GM21423 (cell line): ENCODE results near the gene TCF7L2.
"Not testable (repeated sequence)": the region's sequence is repeated elsewhere in the genome, so short reads cannot be mapped to it uniquely, and the experiment has no call there.

Experiments used
- ATAC-seq: cut with Tn5 transposase; IDR thresholded peaks from one replicate; pipeline ENCODE4 v1.9.1; 2021; ENCODE audit warnings: mild to moderate bottlenecking, moderate library complexity; ENCODE audit not compliant: unreplicated experiment

TCF7L2 gene

GRCh38 chr10:113060201-113061053 lies 110.4 kb downstream of the TCF7L2 start:
- no peak for ATAC-seq

DNA sequence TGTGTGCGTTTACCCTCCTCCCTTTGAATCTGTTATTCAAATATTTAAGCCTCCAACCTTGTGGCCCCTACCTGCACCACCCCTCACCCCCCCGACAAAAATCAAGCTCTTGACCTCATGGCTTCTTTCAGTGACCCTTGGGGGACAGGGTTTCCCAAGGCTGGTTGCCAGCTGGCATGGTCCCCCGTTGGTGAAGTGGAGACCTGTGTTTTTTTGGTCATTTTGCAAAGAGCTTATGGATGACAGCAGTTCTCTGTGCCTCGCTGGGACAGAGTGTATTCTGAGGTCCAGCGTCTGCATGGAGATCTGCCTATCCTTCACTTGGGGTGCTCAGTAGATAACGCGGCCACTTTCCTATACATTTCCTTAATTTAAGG lies 111.0 kb downstream of the TCF7L2 start:
- no peak for ATAC-seq

- ATAC-seq: no peak
Measured at GRCh38 chr10:113061557-113061956, 111.5 kb downstream of the TCF7L2 start.

- no peak for ATAC-seq
Measured at GRCh38 chr10:113063043-113063967, 113.3 kb downstream of the TCF7L2 start.

DNA sequence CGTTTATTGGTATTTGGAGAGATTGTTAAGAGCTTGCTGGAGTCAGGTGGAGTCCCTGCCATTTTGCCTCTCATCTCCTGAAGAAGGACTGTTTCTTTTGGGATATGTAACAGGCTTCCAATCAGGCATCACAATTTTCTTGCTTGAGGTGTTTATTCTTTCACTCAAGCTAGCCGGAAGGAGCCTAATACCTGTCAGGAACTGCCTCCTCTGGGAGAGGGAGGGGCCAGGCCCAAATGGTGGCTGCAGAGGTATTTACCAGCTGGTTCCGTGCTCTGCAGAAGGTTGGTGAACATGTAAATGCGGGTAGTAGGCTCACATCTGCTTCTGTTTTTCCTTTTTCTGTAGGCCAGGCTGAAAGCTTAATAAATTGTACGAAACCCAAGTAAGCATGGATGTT lies 114.0 kb downstream of the TCF7L2 start:
- no peak for ATAC-seq

DNA sequence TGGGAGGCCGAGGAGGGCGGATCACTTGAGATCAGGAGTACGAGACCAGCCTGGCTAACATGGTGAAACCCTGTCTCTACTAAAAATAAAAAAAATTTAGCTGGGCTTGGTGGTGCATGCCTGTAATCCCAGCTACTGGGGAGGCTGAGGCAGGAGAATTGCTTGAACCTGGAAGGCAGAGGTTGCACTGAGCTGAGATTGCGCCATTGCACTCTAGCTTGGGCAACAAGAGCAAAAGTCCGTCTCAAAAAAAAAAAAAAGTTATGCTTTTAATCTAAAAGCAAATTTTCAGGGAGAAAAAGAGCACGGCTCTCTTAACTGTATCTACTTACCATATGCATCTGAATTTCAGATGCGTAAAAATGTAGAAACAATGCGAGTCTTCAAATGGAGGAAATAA lies 116.1 kb downstream of the TCF7L2 start:
- not testable (repeated sequence) for ATAC-seq

- no peak for ATAC-seq
Measured at GRCh38 chr10:113066561-113067312, 116.7 kb downstream of the TCF7L2 start.

- no peak for ATAC-seq
Measured at GRCh38 chr10:113067501-113067900, 117.5 kb downstream of the TCF7L2 start.

GRCh38 chr10:113068178-113068890 lies 118.3 kb downstream of the TCF7L2 start:
- no peak for ATAC-seq

DNA sequence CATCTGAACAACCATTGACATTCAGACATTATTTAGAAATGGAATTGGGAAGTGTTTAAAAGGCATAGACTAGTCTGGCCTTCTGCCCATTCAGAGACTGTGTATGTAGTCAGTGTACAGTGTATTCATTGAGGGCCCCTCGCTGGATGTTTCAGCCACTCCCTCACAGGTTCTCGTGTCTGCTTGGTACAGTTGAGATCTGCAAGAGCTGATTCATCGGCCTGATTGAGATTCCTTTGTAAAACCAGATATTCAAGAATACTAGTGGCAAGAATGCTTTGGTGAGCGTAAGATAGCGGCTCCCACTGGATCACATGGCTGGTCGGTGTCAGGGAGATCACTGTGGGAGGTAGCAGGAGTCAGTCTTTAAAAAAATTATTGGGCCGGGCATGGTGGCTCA lies 119.5 kb downstream of the TCF7L2 start:
- no peak for ATAC-seq

GRCh38 chr10:113071446-113071845 lies 121.4 kb downstream of the TCF7L2 start:
- ATAC-seq: no peak

- ATAC-seq: no peak
Measured at GRCh38 chr10:113073549-113074189, 123.6 kb downstream of the TCF7L2 start.

- no peak for ATAC-seq
Measured at GRCh38 chr10:113076949-113077348, 126.9 kb downstream of the TCF7L2 start.

DNA sequence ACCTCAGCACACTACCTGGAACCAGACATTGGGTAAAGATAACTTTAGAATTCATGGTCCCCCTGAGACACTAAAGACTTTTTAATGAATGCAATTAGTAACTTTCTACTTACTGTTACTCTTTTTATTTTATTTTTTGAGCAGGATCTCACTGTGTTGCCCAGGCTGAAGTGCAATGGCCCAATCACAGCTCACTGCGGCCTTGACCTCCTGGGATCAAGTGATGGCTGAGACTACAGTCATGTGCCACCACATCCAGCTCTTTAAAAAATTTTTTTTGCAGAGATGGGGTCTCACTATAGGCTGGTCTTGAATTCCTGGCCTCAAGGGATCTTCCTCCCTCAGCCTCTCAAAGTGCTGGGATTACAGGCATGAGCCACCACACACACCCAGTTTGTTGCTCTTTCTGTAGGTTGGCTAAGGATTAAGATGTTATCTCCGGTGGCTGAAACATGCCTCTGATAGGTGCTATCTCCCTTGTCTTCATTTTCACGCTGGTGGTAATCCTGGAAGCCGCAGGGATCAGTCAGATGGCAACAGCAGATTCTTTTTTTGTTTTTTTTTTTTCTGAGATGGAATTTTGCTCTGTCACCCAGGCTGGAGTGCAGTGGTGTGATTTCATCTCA lies 128.3 kb downstream of the TCF7L2 start:
- no peak for ATAC-seq

DNA sequence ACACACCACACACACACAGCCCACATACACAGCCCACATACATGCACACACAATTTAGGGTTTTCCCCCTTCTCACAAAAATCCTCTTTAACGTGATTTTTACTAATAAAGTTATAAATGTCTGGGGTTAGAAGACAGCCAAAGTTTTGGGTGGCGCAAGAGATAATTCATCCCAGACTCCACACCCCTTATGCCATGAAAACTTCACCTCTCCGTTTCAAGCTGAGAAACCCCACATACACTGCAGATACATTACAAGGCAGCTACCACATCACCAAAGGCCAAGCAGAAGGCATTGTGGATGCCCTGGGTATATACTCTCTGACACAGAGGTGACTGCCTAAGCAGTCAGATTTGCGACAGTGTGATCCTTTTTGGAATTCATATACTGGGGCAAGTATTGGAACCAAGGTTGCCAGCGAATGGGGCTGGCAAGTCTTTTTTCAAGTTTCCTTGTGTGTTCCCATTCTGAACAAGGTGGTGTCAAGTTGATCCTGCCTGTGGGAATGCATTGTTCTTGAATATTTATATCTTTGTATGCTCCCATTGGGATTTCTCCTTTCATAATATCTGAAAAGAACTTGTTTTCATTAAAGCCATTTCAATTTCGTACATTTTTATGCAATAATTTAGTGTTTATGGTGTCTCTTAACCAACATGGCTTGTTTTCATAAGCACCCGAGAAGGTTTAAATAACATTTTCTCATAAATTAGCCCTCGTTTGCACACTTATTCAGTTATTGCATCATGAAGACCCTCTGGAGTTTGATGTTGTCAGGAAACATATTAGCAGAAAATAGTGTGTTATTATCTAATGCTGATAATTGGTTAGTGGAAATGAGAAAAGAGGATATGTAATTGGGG lies 130.2 kb downstream of the TCF7L2 start:
- no peak for ATAC-seq

- no peak for ATAC-seq
Measured at GRCh38 chr10:113080925-113081229, 130.8 kb downstream of the TCF7L2 start.

GRCh38 chr10:113084031-113084430 lies 134.0 kb downstream of the TCF7L2 start:
- no peak for ATAC-seq

DNA sequence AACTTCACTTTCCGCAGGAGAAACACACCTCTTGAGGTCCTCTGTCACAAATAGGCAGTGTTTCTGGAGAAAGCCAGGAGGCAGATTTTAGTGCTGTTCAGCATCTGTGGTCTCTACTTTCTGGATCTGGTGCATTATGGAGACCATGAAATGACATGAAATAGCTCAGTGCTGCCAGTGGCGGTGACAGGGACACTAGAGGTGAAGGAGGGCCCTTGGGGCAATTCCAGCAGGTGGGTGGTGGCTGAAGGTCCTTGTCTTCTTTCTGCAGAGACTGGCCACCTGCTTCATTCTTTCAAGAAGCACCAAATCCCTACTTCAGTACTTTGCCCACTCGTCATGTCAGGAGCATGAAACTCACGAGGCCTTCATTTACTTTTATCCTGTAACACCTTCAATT lies 135.7 kb downstream of the TCF7L2 start:
- ATAC-seq: no peak

GRCh38 chr10:113086282-113086681 lies 136.2 kb downstream of the TCF7L2 start:
- no peak for ATAC-seq
